DMS153 (cell line): ENCODE measurements around the gene ACKR3.

ENCODE experiments used
- DNase-seq: peaks from one replicate; lab custom pipeline; 2025; lab: John Stamatoyannopoulos, UW

Gene ACKR3

DNA sequence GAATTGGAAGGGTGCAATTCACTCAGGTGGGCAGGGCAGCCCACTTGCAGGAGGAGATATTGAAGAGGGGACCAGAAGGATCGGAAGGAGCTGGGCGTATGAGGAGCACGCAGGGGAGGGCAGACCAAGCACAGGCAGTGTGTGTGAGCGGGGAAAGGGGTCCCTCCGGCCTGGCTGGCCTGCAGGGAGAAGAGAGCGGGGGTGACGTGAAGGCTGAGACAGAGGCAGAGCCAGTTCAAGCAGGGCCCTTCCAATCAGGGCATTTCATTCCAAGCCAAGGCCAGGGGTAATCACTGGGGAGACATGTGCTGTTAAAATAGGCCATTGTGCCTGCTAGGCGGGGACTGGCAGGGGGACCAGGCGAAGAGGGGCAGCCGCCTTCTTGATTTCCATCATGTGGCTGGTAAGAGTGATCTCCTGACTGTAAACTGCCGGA, 62.2 kb downstream of the ACKR3 start:
- no peak for DNase-seq
